MCF 10A (cell line): Measurements from ENCODE around the gene ENPP7. TPM values are rescaled to one million over a fixed set of nuclear protein-coding genes. Genes with fewer than 3 reads are reported as not detected.

Experiments
- BruUV-seq: library from RNA; stranded (reverse); fragments of 400-500 nt; replicated peaks from 2 replicates; lab custom pipeline; 2021; lab: Mats Ljungman, UMichigan
- CTCF ChIA-PET: fragments of 300-600 bp; sonication (Branson Sonifier 250); formaldehyde crosslinking; extraction: SDS; loops from one replicate; lab custom pipeline; 2021; ENCODE audit warnings: antibody characterized with exemption, inconsistent platforms; lab: Yijun Ruan, JAX
- POLR2A ChIA-PET: fragments of 300-600, 350-650 bp; sonication (Branson Sonifier 250); formaldehyde crosslinking; extraction: SDS; loops from one replicate; lab custom pipeline; 2020; ENCODE audit warnings: antibody characterized with exemption, inconsistent platforms; lab: Yijun Ruan, JAX
- DNase-seq: peaks from one replicate; pipeline ENCODE4 v3.0.0-alpha.2; 2018; ENCODE audit not compliant: unreplicated experiment
- H3K27ac Mint-ChIP-seq: one replicate; pipeline ENCODE4 v1.8.0; 2022; ENCODE audit warnings: mild to moderate bottlenecking, low read depth, mixed read lengths; ENCODE audit not compliant: unreplicated experiment
- H3K27me3 Mint-ChIP-seq: one replicate; pipeline ENCODE4 v1.8.0; 2022; ENCODE audit warnings: mixed read lengths; ENCODE audit not compliant: insufficient read depth, unreplicated experiment
- H3K36me3 Mint-ChIP-seq: one replicate; pipeline ENCODE4 v1.8.0; 2022; ENCODE audit warnings: mild to moderate bottlenecking, moderate library complexity, mixed read lengths; ENCODE audit not compliant: insufficient read depth, unreplicated experiment
- H3K4me1 Mint-ChIP-seq: one replicate; pipeline ENCODE4 v1.8.0; 2022; ENCODE audit warnings: mixed read lengths; ENCODE audit not compliant: insufficient read depth, unreplicated experiment
- H3K4me3 Mint-ChIP-seq: one replicate; pipeline ENCODE4 v1.8.0; 2022; ENCODE audit warnings: mild to moderate bottlenecking, moderate library complexity, mixed read lengths; ENCODE audit not compliant: unreplicated experiment
- H3K9me3 Mint-ChIP-seq: one replicate; pipeline ENCODE4 v1.8.0; 2022; ENCODE audit warnings: mixed read lengths; ENCODE audit not compliant: unreplicated experiment
- intact Hi-C: fragments of 100-400 bp; cut with micrococcal nuclease; formaldehyde crosslinking; loops from 2 replicates; pipeline ENCODE4 v1.14.1; 2022
- total RNA-seq: library from RNA; stranded (reverse); gene quantifications from 2 replicates; pipeline ENCODE4 v1.2.3, GENCODE V29; 2022
- TF ChIP-seq, protein P1 (sequence below): fragments of 200-600 bp; IDR thresholded peaks from one replicate; pipeline ENCODE4 v1.8.0; 2022; ENCODE audit warnings: antibody characterized with exemption, mild to moderate bottlenecking; ENCODE audit not compliant: unreplicated experiment

Gene ENPP7
- total RNA-seq, 1 experiment from 2014 or later, result not detected

DNA sequence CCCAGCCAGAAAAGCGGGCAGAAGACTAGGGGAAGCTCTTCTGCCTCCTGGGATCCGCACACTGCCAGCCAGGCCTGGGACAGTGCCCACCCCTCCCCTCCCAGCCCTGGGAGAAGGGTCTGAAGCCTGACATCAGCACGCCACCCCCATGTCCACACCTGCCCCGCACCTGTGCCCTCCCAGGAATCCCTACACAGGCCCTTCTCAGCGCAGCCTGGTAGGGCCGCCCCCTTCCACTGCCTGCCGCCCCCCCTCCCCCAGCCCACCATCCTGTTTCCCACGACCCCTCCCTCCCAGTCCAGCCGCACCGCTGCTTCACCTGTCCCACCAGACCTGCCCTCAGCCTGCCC is 10.6 kb downstream of the ENPP7 start:
- DNase-seq, result no peak
- intact Hi-C loops, result loop anchor here (10.0 kb wide), 1 partner anchor 93 kb away; the partner anchor contains the start of gene CBX4
- Mint-ChIP-seq H3K27ac (no peak overlapping the region), H3K4me1 (peaks cover 10% of the 10 kb centered on the region), H3K9me3 (no peaks in the 10 kb centered on the region), H3K36me3 (no peaks in the 10 kb centered on the region), H3K4me3 (no peak overlapping the region), H3K27me3 (peaks cover 30% of the 10 kb centered on the region)
- TF ChIP-seq, protein P1, sequence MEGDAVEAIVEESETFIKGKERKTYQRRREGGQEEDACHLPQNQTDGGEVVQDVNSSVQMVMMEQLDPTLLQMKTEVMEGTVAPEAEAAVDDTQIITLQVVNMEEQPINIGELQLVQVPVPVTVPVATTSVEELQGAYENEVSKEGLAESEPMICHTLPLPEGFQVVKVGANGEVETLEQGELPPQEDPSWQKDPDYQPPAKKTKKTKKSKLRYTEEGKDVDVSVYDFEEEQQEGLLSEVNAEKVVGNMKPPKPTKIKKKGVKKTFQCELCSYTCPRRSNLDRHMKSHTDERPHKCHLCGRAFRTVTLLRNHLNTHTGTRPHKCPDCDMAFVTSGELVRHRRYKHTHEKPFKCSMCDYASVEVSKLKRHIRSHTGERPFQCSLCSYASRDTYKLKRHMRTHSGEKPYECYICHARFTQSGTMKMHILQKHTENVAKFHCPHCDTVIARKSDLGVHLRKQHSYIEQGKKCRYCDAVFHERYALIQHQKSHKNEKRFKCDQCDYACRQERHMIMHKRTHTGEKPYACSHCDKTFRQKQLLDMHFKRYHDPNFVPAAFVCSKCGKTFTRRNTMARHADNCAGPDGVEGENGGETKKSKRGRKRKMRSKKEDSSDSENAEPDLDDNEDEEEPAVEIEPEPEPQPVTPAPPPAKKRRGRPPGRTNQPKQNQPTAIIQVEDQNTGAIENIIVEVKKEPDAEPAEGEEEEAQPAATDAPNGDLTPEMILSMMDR, result no peak
- POLR2A ChIA-PET, result no interaction called here
- CTCF ChIA-PET, result interaction anchor here (0.6 to 2.1 kb wide), 17 partner anchors 8 to 1743 kb away, joined by 3 to 18 read pairs (median 4); no protein-coding TSS in a partner anchor
- BruUV-seq, result no TSS peak

DNA sequence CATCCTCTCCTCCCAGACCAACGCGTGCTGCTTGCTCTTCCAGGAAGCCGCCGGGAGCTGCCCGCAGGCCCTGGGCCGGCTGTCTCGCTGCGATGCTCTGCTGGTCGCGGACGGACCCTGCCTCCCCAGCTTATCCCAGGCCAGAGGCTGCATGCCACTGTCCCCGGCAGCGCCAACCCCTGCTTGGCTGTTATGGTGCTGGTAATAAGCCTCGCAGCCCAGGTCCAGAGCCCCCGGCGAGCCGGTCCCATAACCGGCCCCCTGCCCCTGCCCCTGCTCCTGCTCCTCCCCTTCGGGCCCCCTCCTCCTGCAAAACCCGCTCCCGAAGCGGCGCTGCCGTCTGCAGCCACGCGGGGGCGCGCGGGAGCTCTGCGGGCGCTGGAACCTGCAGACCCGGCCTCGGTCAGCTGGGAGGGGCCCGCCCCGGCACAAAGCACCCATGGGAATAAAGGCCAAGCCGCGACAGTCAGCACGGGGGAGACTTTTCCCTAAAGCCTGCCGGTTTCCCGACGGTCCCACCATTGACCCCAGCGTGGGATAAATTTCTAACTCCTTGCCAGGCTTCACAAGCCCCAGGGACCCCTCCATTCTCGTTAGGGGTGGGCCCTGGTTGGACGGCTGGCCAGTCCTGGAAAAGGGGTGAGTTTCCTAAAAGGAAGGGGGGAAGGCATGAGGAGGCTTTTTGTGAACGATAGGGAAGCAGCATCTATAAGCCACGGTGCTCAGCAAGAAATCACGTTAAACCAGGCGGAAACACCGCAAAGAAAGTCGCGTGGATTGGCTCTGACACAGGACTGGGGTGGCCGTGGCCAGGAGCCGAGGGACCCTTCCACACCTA is 11.2 kb downstream of the ENPP7 start:
- POLR2A ChIA-PET, result interaction anchor here (0.6 kb wide), 1 partner anchor 1311 kb away, joined by 3 read pairs; no protein-coding TSS in a partner anchor
- intact Hi-C loops, result loop anchor here (1.0 to 10.0 kb wide), 3 partner anchors 35 to 174 kb away; partner anchors contain the start of gene CBX4
- no peak overlapping the region for H3K4me3 Mint-ChIP-seq
- no peaks in the 10 kb centered on the region for H3K36me3 Mint-ChIP-seq
- DNase-seq, result peak; percentile 57
- peaks cover 26% of the 10 kb centered on the region for H3K27me3 Mint-ChIP-seq
- H3K4me1 Mint-ChIP-seq, result peaks cover 10% of the 10 kb centered on the region
- TF ChIP-seq, protein P1, result peak; percentile 95
- H3K27ac Mint-ChIP-seq, result no peak overlapping the region
- CTCF ChIA-PET, result interaction anchor here (0.6 to 2.1 kb wide), 22 partner anchors 9 to 1742 kb away, joined by 3 to 18 read pairs (median 4); no protein-coding TSS in a partner anchor
- BruUV-seq, result no TSS peak
- H3K9me3 Mint-ChIP-seq, result no peaks in the 10 kb centered on the region

DNA sequence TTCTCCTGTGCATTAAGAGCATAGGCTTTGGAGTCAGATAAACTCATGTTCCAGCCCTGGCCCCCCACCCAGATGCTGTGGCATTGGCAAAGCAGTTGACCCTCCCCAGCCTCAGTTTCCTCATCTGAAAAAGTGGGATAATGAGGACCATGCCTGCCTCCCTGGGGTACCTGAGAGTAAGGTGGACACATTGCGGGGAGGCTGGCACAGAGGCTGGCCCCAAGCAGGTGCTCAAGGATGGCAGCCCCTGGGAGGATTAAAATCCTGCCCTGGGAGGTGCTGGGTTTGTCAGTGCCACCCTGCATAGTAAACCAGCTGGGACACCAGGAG is 11.8 kb downstream of the ENPP7 start:
- H3K4me3 Mint-ChIP-seq, result no peak overlapping the region
- POLR2A ChIA-PET, result no interaction called here
- H3K27ac Mint-ChIP-seq, result no peak overlapping the region
- no TSS peak for BruUV-seq
- H3K36me3 Mint-ChIP-seq, result no peaks in the 10 kb centered on the region
- TF ChIP-seq, protein P1, result no peak
- CTCF ChIA-PET, result interaction anchor here (0.6 to 2.1 kb wide), 6 partner anchors 32 to 173 kb away, joined by 3 to 18 read pairs (median 3); no protein-coding TSS in a partner anchor
- intact Hi-C loops, result loop anchor here (1.0 to 10.0 kb wide), 3 partner anchors 34 to 174 kb away; partner anchors contain the start of gene CBX4
- peaks cover 10% of the 10 kb centered on the region for H3K4me1 Mint-ChIP-seq
- peaks cover 26% of the 10 kb centered on the region for H3K27me3 Mint-ChIP-seq
- no peak for DNase-seq
- H3K9me3 Mint-ChIP-seq, result no peaks in the 10 kb centered on the region

DNA sequence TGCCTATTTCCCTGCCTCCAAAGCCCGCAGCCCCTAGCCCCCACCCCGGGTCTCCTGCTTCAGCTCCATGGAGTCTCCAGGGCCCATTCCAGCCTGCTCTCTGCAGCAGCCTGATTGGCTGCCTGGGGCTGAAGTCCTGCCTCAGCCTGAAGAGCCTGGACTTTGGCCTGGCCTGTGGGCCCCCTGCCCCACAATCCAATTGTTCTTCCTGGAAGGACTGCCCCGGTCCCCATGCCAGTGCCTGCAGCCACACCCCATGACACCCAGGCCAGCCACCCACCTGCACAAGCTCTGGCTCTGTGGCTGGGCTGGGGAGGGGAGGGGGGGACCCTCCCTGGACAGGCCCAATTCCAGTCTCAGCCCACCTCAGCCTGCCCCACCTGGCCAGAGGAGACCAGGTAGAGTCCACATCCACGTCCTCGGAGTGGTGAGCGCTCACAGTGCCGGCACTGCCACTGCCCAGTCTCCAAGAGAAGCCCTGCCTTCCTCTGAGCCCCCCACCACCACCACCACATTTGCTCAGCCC is 12.3 kb downstream of the ENPP7 start:
- CTCF ChIA-PET, result interaction anchor here (0.5 to 1.9 kb wide), 5 partner anchors 17 to 355 kb away, joined by 3 to 8 read pairs (median 3); no protein-coding TSS in a partner anchor
- Mint-ChIP-seq H3K4me3 (no peak overlapping the region), H3K9me3 (no peaks in the 10 kb centered on the region), H3K36me3 (no peaks in the 10 kb centered on the region), H3K27me3 (peaks cover 26% of the 10 kb centered on the region), H3K4me1 (peaks cover 10% of the 10 kb centered on the region), H3K27ac (no peak overlapping the region)
- no TSS peak for BruUV-seq
- POLR2A ChIA-PET, result interaction anchor here (0.5 to 1.4 kb wide), 3 partner anchors 54 to 1092 kb away, joined by 3 to 6 read pairs (median 4); partner anchors contain the start of gene CBX8
- no peak for DNase-seq
- TF ChIP-seq, protein P1, result no peak
- intact Hi-C loops, result loop anchor here (1.0 to 10.0 kb wide), 3 partner anchors 34 to 173 kb away; partner anchors contain the start of gene CBX4
